Stimulated activated naive CD8-positive, alpha-beta T cell treated with anti-CD3 and anti-CD28 coated beads, Interleukin-15, Interleukin-2, amounts not matched to agents 100 U/mL and 50 U/mL, for 24 hours (primary cell): Measurements from ENCODE around the gene CELSR3.

Experiments
- ATAC-seq: fragments of 150-1000 bp; cut with Tn5 transposase; one replicate; pipeline ENCODE4 v1.10.0; 2021
- DNase-seq: peaks from one replicate; pipeline ENCODE4 v3.0.0; 2021

The CELSR3 gene

GRCh38 chr3:48661501-48662144, 1.1 kb downstream of the CELSR3 start:
- DNase-seq (peak; percentile 79), ATAC-seq (no peak)

DNA sequence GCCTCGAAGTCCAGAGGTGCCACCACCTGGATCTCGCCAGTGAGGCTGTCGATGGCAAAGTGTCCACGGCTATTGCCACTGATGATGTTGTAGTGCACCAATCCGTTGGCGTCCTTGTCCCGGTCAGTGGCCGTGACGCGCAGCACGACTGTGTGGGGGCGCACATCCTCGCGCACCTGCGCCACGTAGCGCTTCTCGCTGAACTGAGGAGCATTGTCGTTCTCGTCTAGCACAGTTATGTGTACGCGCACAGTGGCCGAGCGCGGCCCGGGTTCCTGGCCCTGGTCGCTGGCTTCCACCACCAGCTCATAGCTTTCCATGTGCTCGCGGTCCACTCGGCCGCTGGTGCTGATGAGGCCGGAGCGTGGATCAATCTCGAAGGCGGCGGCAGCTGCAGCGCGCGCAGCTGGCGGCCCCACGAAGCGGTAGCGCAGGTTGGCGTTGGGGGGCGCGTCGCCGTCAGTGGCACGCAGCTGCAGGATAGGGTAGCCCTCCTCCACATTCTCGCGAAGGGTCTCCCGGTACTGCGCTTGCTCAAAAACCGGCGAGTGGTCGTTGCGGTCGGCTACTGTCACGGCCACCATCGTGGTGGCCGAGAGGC, 1.8 kb downstream of the CELSR3 start:
- DNase-seq (no peak), ATAC-seq (no peak)

DNA sequence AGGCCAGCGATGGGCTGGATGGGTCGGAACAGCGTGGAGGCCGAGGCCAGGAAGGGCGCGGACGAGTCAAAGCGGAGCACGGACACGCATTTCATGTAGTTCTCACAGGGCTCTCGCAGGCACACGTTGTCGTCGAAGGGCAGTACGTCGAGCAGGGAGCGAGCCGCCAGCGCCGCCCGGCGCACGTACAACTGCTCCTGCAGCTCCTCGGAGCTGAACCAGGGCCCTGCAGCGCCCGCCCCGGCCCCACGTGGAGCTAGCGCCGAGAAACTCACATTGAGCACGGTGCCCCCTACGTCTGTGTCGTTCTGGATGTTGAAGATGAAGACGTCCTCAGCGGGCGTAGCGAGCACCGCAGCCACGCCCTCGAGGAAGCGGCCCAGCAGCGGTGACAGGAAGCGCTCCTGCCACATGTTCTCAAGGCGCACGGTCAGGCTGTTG, 5.8 kb downstream of the CELSR3 start:
- DNase-seq (peak; percentile 38), ATAC-seq (no peak)

- ATAC-seq (peak; percentile 85), DNase-seq (peak; percentile 90)
Observed at GRCh38 chr3:48656061-48656840, 6.4 kb downstream of the CELSR3 start.

DNA sequence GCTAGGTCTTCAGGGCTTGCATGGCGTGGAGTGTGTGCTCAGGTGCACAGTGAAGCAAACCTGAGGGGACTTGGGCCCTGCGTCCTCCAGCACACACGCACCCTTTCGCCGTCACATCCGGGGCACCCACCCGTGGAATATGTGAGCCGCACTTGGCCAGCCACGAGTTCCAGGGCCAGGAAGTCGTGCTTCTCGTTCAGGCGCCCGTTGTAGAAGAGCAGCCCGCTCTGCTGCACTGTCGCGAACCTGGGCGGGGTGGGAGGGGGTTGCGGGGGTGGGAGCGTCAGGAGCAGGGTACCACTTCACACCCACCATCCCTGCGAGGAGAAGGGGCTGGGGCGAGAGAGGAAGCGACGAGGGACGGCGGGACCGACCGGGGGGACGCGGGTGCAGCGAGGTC, 7.1 kb downstream of the CELSR3 start:
- peak; percentile 63 for DNase-seq
- peak; percentile 33 for ATAC-seq

DNA sequence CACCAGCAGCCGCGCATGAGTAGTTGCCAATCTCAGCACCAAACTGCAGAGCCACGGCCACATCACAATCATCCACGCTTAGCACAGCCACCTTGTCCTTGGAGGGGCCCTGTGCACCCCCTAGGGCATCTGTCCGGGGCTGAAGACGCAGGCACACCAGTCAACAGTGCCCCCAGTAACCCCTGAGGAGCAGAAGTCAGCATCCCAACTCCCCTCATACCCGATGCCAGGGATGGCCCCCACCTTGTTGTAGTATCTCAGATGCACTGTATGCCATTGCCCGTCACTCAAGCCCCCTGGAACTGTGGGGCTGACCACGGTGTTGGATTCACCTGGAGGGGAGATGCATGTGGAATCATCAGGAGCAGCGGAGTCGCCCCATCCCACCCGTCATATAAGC, 7.6 kb downstream of the CELSR3 start:
- no peak for DNase-seq
- ATAC-seq, result no peak

GRCh38 chr3:48652923-48653715, 9.6 kb downstream of the CELSR3 start:
- ATAC-seq, result no peak
- DNase-seq, result no peak

GRCh38 chr3:48651771-48652170, 10.9 kb downstream of the CELSR3 start:
- ATAC-seq (no peak), DNase-seq (no peak)

GRCh38 chr3:48650723-48651122, 12.0 kb downstream of the CELSR3 start:
- ATAC-seq (no peak), DNase-seq (no peak)

DNA sequence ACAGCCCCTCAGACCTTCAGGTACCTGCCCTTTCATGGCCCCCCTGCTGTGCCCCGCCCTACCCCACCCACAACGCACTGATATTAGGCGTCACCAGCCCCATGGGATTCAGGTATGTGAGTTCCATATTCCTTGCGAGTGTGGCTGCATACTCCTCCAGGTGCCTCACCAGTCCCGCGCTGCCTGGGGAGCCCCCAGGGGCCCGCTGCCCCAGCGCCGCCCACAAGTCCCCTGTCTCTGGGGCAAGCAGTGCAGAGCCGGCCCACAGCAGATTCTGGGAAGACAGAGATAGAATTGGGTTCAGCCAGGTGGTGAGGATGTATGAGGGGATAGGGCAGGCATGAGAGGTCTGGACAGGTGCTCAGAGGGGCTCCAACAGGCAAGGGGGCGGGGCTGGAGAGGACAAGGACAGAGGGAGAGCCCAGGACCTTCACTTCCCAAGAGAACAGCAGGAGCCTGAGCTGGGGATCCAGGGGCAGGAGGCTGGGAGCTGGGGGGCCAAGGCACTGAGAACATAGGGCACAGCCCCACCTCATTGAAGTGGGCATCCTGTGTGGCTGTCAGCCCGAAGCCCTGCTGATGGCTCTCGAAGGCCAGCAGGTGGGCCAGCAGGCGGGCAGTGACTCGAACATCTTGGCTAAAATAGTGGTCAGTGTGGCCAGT, 14.4 kb downstream of the CELSR3 start:
- DNase-seq (no peak), ATAC-seq (no peak)

DNA sequence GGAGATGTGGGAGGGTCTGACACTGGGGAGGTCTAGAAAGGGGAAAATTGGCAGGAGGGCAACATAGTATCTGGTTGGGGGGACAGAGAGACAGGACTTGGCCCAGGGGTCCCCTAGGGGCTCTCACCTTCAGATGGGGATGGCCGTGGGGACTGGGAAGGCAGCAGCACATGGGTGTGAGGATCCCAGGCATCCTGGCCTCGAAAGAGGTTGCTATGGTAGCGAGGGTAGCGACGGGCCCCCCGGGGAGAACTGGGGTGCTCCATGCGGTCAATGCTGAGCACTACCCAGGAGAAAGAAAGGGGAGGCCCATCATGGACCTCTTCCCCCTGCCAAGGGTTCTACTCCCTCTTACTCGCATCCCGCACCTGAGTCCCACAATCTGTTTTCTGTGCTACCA, 15.0 kb downstream of the CELSR3 start:
- ATAC-seq, result no peak
- no peak for DNase-seq

GRCh38 chr3:48644898-48645760, 17.6 kb downstream of the CELSR3 start:
- no peak for DNase-seq
- no peak for ATAC-seq

DNA sequence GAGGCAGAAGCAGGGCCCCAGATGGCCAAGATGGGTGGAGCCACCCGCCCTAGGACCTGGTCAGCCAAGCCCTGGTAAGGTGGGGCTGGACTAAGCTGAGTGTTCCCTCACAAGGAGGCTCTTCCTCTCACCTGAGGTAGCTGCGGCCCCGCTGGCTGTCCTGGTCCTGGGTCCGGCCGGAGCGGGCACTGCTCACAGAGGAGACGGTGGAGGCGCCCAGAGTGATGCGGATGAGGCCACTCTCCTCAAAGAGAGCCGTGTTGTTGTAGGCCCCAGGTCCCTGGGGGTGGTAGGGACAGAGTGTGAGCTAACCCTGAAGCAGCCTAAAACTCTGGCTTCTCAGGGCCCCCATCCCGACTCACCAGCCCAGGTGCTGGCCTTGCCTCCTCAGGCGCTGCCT, 20.1 kb downstream of the CELSR3 start:
- DNase-seq (no peak), ATAC-seq (no peak)

- DNase-seq (no peak), ATAC-seq (no peak)
Observed at GRCh38 chr3:48641396-48641795, 21.3 kb downstream of the CELSR3 start.

- ATAC-seq, result no peak
- no peak for DNase-seq
Observed at GRCh38 chr3:48639944-48640606, 22.6 kb downstream of the CELSR3 start.

- no peak for DNase-seq
- ATAC-seq, result no peak
Observed at GRCh38 chr3:48637305-48637704, 25.4 kb downstream of the CELSR3 start.

DNA sequence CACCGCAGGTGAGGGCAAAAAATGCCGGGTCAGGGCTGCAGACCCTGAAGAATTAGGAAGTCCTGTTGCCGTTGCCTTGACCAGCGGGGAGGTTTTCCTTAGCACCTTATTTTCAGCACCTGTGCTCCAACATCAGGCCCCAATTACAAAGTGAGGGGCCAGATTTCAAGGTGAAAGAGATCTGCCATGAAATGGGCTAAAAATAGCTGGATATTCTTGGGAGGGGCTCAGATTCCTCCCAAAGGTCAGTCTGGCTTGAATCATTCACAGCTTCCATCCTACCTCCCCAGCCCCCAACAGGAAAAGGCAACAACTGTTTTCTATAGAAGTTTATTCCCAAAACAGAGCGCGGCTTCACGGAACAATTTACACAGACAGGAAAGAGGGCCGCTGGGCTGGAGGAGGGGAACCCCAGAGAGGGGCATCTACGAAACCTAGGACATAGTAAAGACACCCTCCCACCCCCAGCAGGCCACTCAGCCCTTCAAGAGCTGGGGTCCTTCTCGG, 26.5 kb downstream of the CELSR3 start:
- ATAC-seq, result no peak

DNA sequence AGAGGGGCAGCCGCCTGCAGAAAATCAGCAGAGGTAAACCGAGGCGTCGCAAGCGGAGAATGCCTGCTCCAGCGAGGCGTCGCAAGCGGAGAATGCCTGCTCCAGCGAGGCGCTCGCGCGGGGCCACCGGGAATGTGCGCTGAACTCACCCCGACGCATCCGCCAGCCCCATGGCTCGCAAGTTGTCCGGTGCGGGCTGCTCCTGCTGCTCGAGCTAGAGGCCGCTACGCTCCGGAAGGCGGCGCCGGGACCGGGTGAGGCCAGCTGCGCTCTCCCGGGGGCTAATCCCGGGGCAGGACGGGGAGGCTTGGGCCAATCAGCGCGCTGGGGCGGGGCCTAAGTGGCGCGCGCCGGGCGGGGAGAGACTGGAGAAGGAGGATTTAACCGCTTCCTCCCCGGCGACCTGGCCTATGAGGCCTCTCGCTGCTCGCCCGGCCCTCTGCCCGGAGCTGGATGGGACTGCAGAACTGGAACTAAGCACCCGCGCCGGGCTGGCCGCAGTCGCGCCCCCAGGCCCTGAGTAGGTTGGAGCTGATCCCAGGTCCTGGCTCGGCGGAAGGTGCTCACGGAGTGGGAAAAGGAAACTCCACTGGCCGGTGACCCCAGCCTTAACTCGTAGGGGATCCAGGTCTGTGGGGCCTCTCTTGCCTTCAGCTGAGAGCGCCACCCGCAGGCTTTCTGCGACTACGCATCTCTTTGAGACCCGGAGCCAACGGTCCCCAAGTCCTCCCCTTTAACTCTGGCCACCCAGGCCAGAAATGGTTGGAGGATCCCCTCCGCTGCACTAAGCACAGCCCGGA, 27.3 kb downstream of the CELSR3 start, which contains the start of gene SLC26A6:
Gene SLC26A6, minus strand, starts transcription at position 240 of the 800 bp plus-strand sequence. Its CDS starts 68 bp downstream, at position 172.
- peak; percentile 96 for ATAC-seq
- DNase-seq, result peak; percentile 97

More for the DNA sequence above, 26.5 kb downstream of the CELSR3 start:
- DNase-seq, result no peak

DNA sequence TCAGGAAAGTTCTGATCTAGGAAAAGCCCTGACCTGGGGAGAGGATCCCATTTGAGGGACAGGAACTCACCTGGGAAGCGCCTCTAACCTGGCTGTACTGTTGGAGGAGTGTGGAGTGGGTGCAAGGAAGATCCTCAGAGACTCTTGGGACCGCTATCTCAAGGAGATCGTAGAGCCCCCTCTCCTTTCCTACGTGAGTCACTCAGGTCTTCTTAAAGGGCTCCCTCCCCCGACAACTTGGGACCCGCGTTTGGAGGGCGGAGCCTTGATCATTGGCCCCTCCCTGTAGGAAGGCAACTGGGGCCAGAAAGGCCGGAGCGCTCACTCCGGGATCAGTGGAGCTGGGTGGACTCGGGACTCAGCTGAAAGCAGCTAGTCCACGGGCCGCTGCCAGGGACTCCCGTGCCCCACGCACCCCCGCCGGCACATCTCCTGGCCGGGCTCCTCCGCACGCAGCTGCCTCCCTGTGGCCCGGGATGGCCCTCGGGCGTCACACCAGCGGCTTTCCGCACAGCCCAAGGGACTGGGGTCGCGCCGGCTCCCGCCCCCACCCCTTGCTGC, 27.9 kb downstream of the CELSR3 start:
- peak; percentile 75 for DNase-seq
- peak; percentile 39 for ATAC-seq
